OCI-LY3 (cell line): Measurements from ENCODE around the gene FUT8.

Experiments used
- CTCF ChIP-seq: fragments of 200-600, 300-600 bp; sonication (generic); IDR thresholded peaks from 2 replicates; pipeline ENCODE4 v1.5.1; 2014; ENCODE audit warnings: antibody characterized with exemption, low read length, low read depth
- EZH2phosphoT487 ChIP-seq: fragments of 200-600 bp; shearing (Covaris generic); IDR thresholded peaks from 2 replicates; pipeline ENCODE4 v1.6.1; 2018; ENCODE audit warnings: antibody characterized with exemption, mixed run types, low read depth

DNA sequence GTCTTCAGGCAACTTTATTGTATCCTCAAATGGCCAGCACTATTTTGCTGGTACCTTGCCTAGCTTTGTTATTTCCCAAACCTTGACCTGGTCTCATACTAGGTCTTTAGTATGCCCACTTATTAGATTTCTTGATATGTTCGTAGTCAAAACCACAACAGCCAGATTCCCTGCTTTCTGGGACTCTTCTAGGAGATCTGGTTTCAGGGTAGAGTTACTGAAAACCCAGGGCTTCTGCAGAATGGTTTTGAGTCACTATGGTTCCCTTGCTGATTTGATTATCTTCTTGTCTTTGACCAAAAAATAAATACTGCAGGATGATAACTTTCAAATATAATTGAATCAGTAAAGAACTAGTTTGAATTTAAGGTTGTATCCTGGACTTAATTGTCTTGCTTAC is 211.2 kb downstream of the FUT8 start:
- TF ChIP-seq CTCF: no peak
- TF ChIP-seq EZH2phosphoT487: no peak
